CD4-positive, alpha-beta T cell (primary cell): ENCODE measurements around the gene LMBR1. TPM values are rescaled to one million over a fixed set of nuclear protein-coding genes. Genes with fewer than 3 reads are reported as not detected.
"Not testable (repeated sequence)": the region's sequence is repeated elsewhere in the genome, so short reads cannot be mapped to it uniquely, and the experiment has no call there.

Experiments used
- ATAC-seq: fragments of 200-7000 bp; cut with Tn5 transposase; one replicate; pipeline ENCODE4 v1.10.0; 2022; ENCODE audit warnings: mild to moderate bottlenecking; ENCODE audit not compliant: poor library complexity
- CTCF ChIA-PET: fragments of 350-600 bp; sonication (Branson Sonifier 250); formaldehyde crosslinking; loops from one replicate; lab custom pipeline; 2021; ENCODE audit warnings: antibody characterized with exemption, inconsistent platforms; lab: Charles Lee
- POLR2A ChIA-PET: fragments of 350-600 bp; sonication (Branson Sonifier 250); formaldehyde crosslinking; loops from one replicate; lab custom pipeline; 2021; ENCODE audit warnings: antibody characterized with exemption, inconsistent platforms; lab: Charles Lee
- DNase-seq, 14 experiments: peaks; one replicate each; pipeline ENCODE4 v3.0.0-alpha.2; 2013 to 2020; ENCODE audit warnings: mixed read lengths in 2 of 14
- H3K27ac ChIP-seq, 2 donors: one replicate each; pipeline versions ENCODE4 v1.5.1 to v1.7.0; 2013; ENCODE audit warnings: low read length in 2 of 2, low read depth in 1 of 2, mild to moderate bottlenecking in 1 of 2
- H3K27me3 ChIP-seq, 2 experiments: 1 replicate in 1 of 2; 2 replicates in 1 of 2; pipeline versions ENCODE4 v1.6.1 to v1.7.0; 2013; ENCODE audit warnings: low read length in 2 of 2, control low read depth in 1 of 2, mild to moderate bottlenecking in 1 of 2, moderate library complexity in 1 of 2; ENCODE audit not compliant: insufficient read depth in 2 of 2, control insufficient read depth in 1 of 2
- H3K36me3 ChIP-seq: one replicate; pipeline ENCODE4 v1.6.1; 2013; ENCODE audit warnings: low read length, control low read depth; ENCODE audit not compliant: insufficient read depth
- H3K4me1 ChIP-seq: one replicate; pipeline ENCODE4 v1.6.1; 2013; ENCODE audit warnings: low read length, control low read depth; ENCODE audit not compliant: insufficient read depth
- H3K4me3 ChIP-seq: one replicate; pipeline ENCODE4 v1.5.1; 2013; ENCODE audit warnings: mild to moderate bottlenecking, low read length, moderate library complexity
- H3K9me3 ChIP-seq, 2 experiments: 1 replicate in 1 of 2; 2 replicates in 1 of 2; pipeline versions ENCODE4 v1.6.1 to v1.7.0; 2013; ENCODE audit warnings: low read length in 2 of 2, mild to moderate bottlenecking in 2 of 2, control low read depth in 1 of 2, moderate library complexity in 1 of 2; ENCODE audit not compliant: control insufficient read depth in 1 of 2, insufficient read depth in 1 of 2
- H3K27ac Mint-ChIP-seq: one replicate; pipeline ENCODE4 v1.8.0; 2020; ENCODE audit warnings: mixed read lengths
- H3K27me3 Mint-ChIP-seq: one replicate; pipeline ENCODE4 v1.8.0; 2021; ENCODE audit warnings: mixed read lengths
- H3K36me3 Mint-ChIP-seq: one replicate; pipeline ENCODE4 v1.8.0; 2021; ENCODE audit warnings: low read depth, mixed read lengths
- H3K4me1 Mint-ChIP-seq: one replicate; pipeline ENCODE4 v1.8.0; 2021; ENCODE audit warnings: low read depth, mixed read lengths
- H3K4me3 Mint-ChIP-seq: one replicate; pipeline ENCODE4 v1.8.0; 2020; ENCODE audit warnings: mild to moderate bottlenecking, mixed read lengths
- H3K9me3 Mint-ChIP-seq: one replicate; pipeline ENCODE4 v1.8.0; 2020; ENCODE audit warnings: mixed read lengths
- CTCF ChIP-seq: fragments of 200-600 bp; IDR thresholded peaks from one replicate; pipeline ENCODE4 v1.8.0; 2022; ENCODE audit warnings: antibody characterized with exemption, mild to moderate bottlenecking
- intact Hi-C, 2 experiments: fragments of 100-400 bp; cut with DNase I in 1 of 2; cut with micrococcal nuclease in 1 of 2; formaldehyde crosslinking; loops; one replicate each; pipeline versions ENCODE4 v1.15.1 to v1.9.0; 2023 to 2025; cut with DNase I, micrococcal nuclease
- total RNA-seq, 174 experiments: library from RNA in 2 of 174; stranded (reverse) in 2 of 174; gene quantifications; one replicate each; pipeline ENCODE4 v1.2.3 and lab custom pipeline; 2021 to 2026

LMBR1 gene
- total RNA-seq, 2 experiments from 2014 or later, result 61.6 to 61.9 TPM

DNA sequence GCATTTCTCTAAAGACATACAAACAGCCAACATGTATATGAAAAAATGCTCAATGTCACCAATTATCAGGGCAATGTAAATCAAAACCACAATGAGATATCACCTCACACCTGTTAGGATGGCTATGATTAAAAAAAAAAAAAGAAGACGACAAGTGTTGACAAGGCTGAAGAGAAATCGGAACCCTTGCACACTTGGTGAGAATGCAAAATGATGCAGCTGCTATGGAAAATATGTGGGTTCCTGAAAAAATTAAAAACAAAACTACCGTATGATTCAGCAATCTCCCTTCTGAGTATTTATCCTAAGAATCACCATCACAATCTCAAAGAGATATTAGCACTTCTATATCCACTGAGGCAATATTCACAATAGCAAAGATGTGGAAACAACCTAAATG, 11.3 kb downstream of the LMBR1 start:
- H3K9me3 ChIP-seq, result peaks cover 0 to 10% of the 10 kb centered on the region in 2 experiments
- ChIA-PET CTCF (no interaction called here), POLR2A (no interaction called here)
- H3K27me3 Mint-ChIP-seq, result no peaks in the 10 kb centered on the region
- no peaks in the 10 kb centered on the region for H3K27me3 ChIP-seq
- no peak for ATAC-seq
- H3K27ac Mint-ChIP-seq, result no peak overlapping the region
- TF ChIP-seq CTCF, result no peak
- intact Hi-C loops, result no loop called here
- DNase-seq, result no peak
- peaks cover 2% of the 10 kb centered on the region for H3K36me3 ChIP-seq
- peaks cover 57% of the 10 kb centered on the region for H3K4me1 Mint-ChIP-seq
- no peaks in the 10 kb centered on the region for H3K4me1 ChIP-seq
- no peak overlapping the region for H3K4me3 Mint-ChIP-seq
- H3K9me3 Mint-ChIP-seq, result peaks cover 19% of the 10 kb centered on the region
- H3K36me3 Mint-ChIP-seq, result peaks cover 80% of the 10 kb centered on the region
- no peak overlapping the region for H3K27ac ChIP-seq
- no peak overlapping the region for H3K4me3 ChIP-seq

DNA sequence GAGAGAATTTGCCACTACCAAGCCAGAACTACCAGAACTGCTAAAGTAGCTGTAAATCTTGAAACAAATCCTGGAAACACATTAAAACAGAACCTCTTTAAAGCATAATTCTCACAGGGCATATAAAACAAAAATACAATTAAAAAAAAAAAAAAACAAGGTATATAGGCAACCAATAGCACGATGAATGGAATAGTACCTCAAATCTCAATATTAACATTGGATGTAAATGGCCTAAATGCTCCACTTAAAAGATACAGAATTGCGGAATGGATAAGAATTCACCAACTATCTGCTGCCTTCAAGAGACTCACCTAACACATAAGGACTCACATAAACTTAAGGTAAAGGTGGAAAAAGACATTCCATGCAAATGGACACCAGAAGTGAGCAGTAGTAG, 17.2 kb downstream of the LMBR1 start:
- H3K4me3 Mint-ChIP-seq, result no peak overlapping the region
- ChIA-PET CTCF (no interaction called here), POLR2A (no interaction called here)
- H3K4me1 Mint-ChIP-seq, result peaks cover 54% of the 10 kb centered on the region
- ATAC-seq (no peak), DNase-seq (no peak)
- no peak overlapping the region for H3K4me3 ChIP-seq
- no peaks in the 10 kb centered on the region for H3K4me1 ChIP-seq
- intact Hi-C loops, result no loop called here
- H3K9me3 ChIP-seq, result peaks cover 5 to 17% of the 10 kb centered on the region in 2 experiments
- no peak for TF ChIP-seq CTCF
- no peaks in the 10 kb centered on the region for H3K27me3 ChIP-seq
- H3K27me3 Mint-ChIP-seq, result no peaks in the 10 kb centered on the region
- H3K36me3 Mint-ChIP-seq, result peaks cover 82% of the 10 kb centered on the region
- no peak overlapping the region for H3K27ac Mint-ChIP-seq
- H3K36me3 ChIP-seq, result peaks cover 6% of the 10 kb centered on the region
- H3K27ac ChIP-seq, result no peak overlapping the region
- H3K9me3 Mint-ChIP-seq, result peaks cover 31% of the 10 kb centered on the region

GRCh38 chr7:156868363-156868762, 24.6 kb downstream of the LMBR1 start:
- H3K27me3 ChIP-seq, H3K27ac Mint-ChIP-seq, POLR2A ChIA-PET, H3K9me3 Mint-ChIP-seq, ATAC-seq, CTCF ChIA-PET, H3K36me3 ChIP-seq, H3K9me3 ChIP-seq, H3K27ac ChIP-seq, DNase-seq, intact Hi-C loops, H3K4me1 ChIP-seq, H3K4me3 Mint-ChIP-seq, H3K4me3 ChIP-seq, H3K27me3 Mint-ChIP-seq: not testable (repeated sequence)
- Mint-ChIP-seq H3K4me1 (peaks cover 43% of the 10 kb centered on the region), H3K36me3 (peaks cover 74% of the 10 kb centered on the region)

GRCh38 chr7:156865493-156865892, 27.5 kb downstream of the LMBR1 start:
- H3K27ac ChIP-seq, result no peak overlapping the region
- no peak for TF ChIP-seq CTCF
- peaks cover 73% of the 10 kb centered on the region for H3K36me3 Mint-ChIP-seq
- peaks cover 32% of the 10 kb centered on the region for H3K4me1 Mint-ChIP-seq
- no peak overlapping the region for H3K4me3 Mint-ChIP-seq
- H3K4me1 ChIP-seq, result no peaks in the 10 kb centered on the region
- ATAC-seq (no peak), DNase-seq (no peak)
- ChIA-PET POLR2A (no interaction called here), CTCF (no interaction called here)
- H3K4me3 ChIP-seq, result no peak overlapping the region
- no peak overlapping the region for H3K27ac Mint-ChIP-seq
- H3K27me3 ChIP-seq, result no peaks in the 10 kb centered on the region
- peaks cover 13% of the 10 kb centered on the region for H3K9me3 Mint-ChIP-seq
- peaks cover 20% of the 10 kb centered on the region for H3K36me3 ChIP-seq
- peaks cover 9% of the 10 kb centered on the region in 2 experiments for H3K9me3 ChIP-seq
- no peaks in the 10 kb centered on the region for H3K27me3 Mint-ChIP-seq
- intact Hi-C loops, result no loop called here

- H3K27me3 Mint-ChIP-seq, H3K27me3 ChIP-seq, H3K27ac Mint-ChIP-seq, POLR2A ChIA-PET, H3K4me1 ChIP-seq, ATAC-seq, intact Hi-C loops, H3K27ac ChIP-seq, CTCF ChIA-PET, H3K4me3 ChIP-seq, DNase-seq, H3K4me3 Mint-ChIP-seq: not testable (repeated sequence)
- Mint-ChIP-seq H3K4me1 (peaks cover 15% of the 10 kb centered on the region), H3K36me3 (peaks cover 85% of the 10 kb centered on the region), H3K9me3 (peaks cover 28% of the 10 kb centered on the region)
- Histone ChIP-seq H3K9me3 (peaks cover 14 to 15% of the 10 kb centered on the region in 2 experiments), H3K36me3 (peaks cover 20% of the 10 kb centered on the region)
Observed at GRCh38 chr7:156862022-156862421, 31.0 kb downstream of the LMBR1 start.
